Testis (tissue), 3 donors: ENCODE measurements around the gene PACS1. TPM values are rescaled to one million over a fixed set of nuclear protein-coding genes. Genes with fewer than 3 reads are reported as not detected.
A peak's percentile ranks its signal among the peaks of the same experiment; 100 is the strongest.
"Not testable (repeated sequence)": the region's sequence is repeated elsewhere in the genome, so short reads cannot be mapped to it uniquely, and the experiment has no call there.

ENCODE experiments used
- DNase-seq: peaks from one replicate; pipeline ENCODE4 v3.0.0-alpha.2; 2019
- H3K27ac ChIP-seq, 2 donors: fragments of 200-600 bp; sonication (generic); one replicate each; pipeline ENCODE4 v1.5.1; 2019
- H3K27me3 ChIP-seq: fragments of 200-600 bp; sonication (generic); one replicate; pipeline ENCODE4 v1.5.1; 2019
- H3K36me3 ChIP-seq: fragments of 200-600 bp; sonication (generic); one replicate; pipeline ENCODE4 v1.5.1; 2017; ENCODE audit warnings: low read depth; ENCODE audit errors: missing control alignments
- H3K4me1 ChIP-seq: fragments of 200-600 bp; sonication (generic); one replicate; pipeline ENCODE4 v1.5.1; 2019
- H3K4me3 ChIP-seq, 2 donors: fragments of 200-600 bp; sonication (generic); one replicate each; pipeline ENCODE4 v1.5.1; 2017 to 2019
- H3K9me3 ChIP-seq: fragments of 200-600 bp; sonication (generic); one replicate; pipeline ENCODE4 v1.5.1; 2017
- CTCF ChIP-seq, 3 experiments: fragments of 450-650 bp in 2 of 3; fragments of 200-600 bp in 1 of 3; sonication (generic) in 1 of 3; IDR thresholded peaks; one replicate each; pipeline ENCODE4 v1.5.1; 2016 to 2019; ENCODE audit warnings: antibody characterized with exemption in 3 of 3, mild to moderate bottlenecking in 2 of 3, moderate library complexity in 1 of 3
- POLR2A ChIP-seq: fragments of 450-650 bp; IDR thresholded peaks from one replicate; pipeline ENCODE4 v1.6.1; 2017; ENCODE audit warnings: antibody characterized with exemption, mild to moderate bottlenecking, moderate library complexity
- WGBS, 2 donors: methylation state at CpG; one replicate each; pipeline ENCODE4 v1.1.5; 2018; 5-methylcytosine and 5-hydroxymethylcytosine counted together
- intact Hi-C: fragments of 100-400 bp; cut with DNase I; formaldehyde crosslinking; loops from one replicate; pipeline ENCODE4 v1.15.1; 2023; ENCODE audit warnings: low total_unique reads
- polyA plus RNA-seq: library from polyadenylated mRNA; stranded (reverse); fragments of 350-450 nt; fragmentation: Illumina TruSeq; extraction: RNeasy Lipid Tissue Mini Kit (QIAGEN cat#74804); gene quantifications from one replicate; pipeline ENCODE4 v1.2.3, GENCODE V29; 2014; ENCODE audit warnings: low read depth, low replicate concordance; ENCODE audit not compliant: insufficient read depth
- total RNA-seq, 2 donors: library from RNA; depleted of rRNA; stranded (reverse); fragments of >200 nt; gene quantifications; one replicate each; pipeline ENCODE4 v1.2.3, GENCODE V29; 2016

PACS1 gene
- total and polyA plus RNA-seq, 3 donors from 2014 or later = 111 to 131 (median 130) TPM

GRCh38 chr11:66112601-66113499 lies 42.8 kb downstream of the PACS1 start:
- no peak overlapping the region for H3K27ac ChIP-seq
- peaks cover 14% of the 10 kb centered on the region for H3K4me1 ChIP-seq
- H3K4me3 ChIP-seq = no peak overlapping the region
- H3K9me3 ChIP-seq = no peaks in the 10 kb centered on the region
- DNase-seq = no peak
- no peaks in the 10 kb centered on the region for H3K27me3 ChIP-seq
- TF ChIP-seq POLR2A (no peak), CTCF (IDR thresholded peaks at IDR 0.05) (no peak)
- 24 to 33% methylated on average over 3 of the region's 3 CpGs for WGBS, 2 donors
- H3K36me3 ChIP-seq = no peaks in the 10 kb centered on the region
- intact Hi-C loops = no loop called here

DNA sequence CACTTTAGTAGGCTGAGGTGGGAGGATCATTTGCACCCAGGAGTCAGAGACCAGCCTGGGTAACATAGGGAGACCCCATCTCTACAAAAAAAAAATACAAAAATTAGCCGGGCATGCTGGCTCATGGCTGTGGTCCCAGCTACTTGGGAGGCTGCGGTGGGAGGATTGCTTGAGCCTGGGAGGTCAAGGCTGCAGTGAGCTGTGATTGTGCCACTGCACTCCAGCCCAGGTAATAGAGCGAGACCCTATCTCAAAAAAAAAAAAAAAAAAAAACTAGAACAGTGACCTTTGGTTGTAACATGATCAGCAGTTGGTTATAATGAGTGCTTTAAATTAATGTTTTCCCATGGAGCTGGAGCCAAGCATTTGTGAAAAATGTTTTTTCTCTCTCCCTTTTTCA lies 44.9 kb downstream of the PACS1 start:
- WGBS, 2 donors = 58 to 66% methylated on average over 3 of the region's 3 CpGs

DNA sequence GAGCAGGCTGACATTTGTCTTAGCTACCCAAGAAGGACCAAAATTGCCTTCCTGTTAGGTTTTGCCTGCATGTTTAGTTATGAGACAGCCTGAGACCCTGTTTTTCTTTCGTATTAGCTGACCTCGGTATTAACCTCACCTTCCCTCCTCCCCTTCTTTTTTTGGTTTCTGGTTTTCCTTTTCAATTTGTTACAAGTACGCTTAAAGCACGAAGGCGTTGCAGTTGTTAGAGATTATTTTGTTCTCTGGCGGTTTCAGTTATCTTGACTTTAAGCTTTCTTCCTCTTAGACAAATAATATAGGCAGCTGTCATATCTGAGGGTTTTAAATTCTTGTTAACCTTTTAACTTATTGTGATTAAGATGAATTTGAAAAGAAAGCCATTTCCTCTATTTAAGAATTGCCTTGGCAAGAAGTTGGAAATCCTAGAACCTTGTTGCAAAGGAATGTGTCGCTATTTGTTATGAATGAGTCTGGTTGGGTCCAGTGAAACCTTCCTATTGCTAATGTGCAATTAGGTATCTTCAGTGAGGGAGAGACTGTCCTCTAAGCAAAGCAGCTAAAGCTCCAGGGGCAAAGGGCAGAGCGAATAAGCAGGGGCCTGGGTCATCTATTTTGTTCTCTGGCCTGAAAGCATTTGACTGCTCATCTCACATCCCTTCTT lies 45.7 kb downstream of the PACS1 start:
- intact Hi-C loops = no loop called here
- H3K4me3 ChIP-seq = no peak overlapping the region
- no peak for TF ChIP-seq CTCF (IDR thresholded peaks at IDR 0.05)
- TF ChIP-seq POLR2A = no peak
- no peaks in the 10 kb centered on the region for H3K9me3 ChIP-seq
- DNase-seq = no peak
- H3K27ac ChIP-seq = peak overlapping the region in 1 of 2 donors; percentile 1
- WGBS, 2 donors = 58 to 59% methylated on average over 8 of the region's 8 CpGs
- no peaks in the 10 kb centered on the region for H3K36me3 ChIP-seq
- no peaks in the 10 kb centered on the region for H3K27me3 ChIP-seq
- peaks cover 28% of the 10 kb centered on the region for H3K4me1 ChIP-seq

More for the DNA sequence above, 44.9 kb downstream of the PACS1 start:
- DNase-seq, H3K36me3 ChIP-seq, H3K9me3 ChIP-seq, H3K27ac ChIP-seq, H3K4me3 ChIP-seq, H3K27me3 ChIP-seq, intact Hi-C loops: not testable (repeated sequence)
- peaks cover 28% of the 10 kb centered on the region for H3K4me1 ChIP-seq

GRCh38 chr11:66116576-66117361 lies 46.7 kb downstream of the PACS1 start:
- Histone ChIP-seq H3K4me3 (no peak overlapping the region), H3K36me3 (no peaks in the 10 kb centered on the region), H3K27me3 (no peaks in the 10 kb centered on the region), H3K27ac (peak overlapping the region in 1 of 2 donors; percentile 1), H3K4me1 (peaks cover 28% of the 10 kb centered on the region), H3K9me3 (no peaks in the 10 kb centered on the region)
- intact Hi-C loops = no loop called here
- TF ChIP-seq POLR2A (no peak), CTCF (IDR thresholded peaks at IDR 0.05) (no peak)
- DNase-seq = no peak
- WGBS, 2 donors = 71 to 77% methylated on average over 7 of the region's 7 CpGs

DNA sequence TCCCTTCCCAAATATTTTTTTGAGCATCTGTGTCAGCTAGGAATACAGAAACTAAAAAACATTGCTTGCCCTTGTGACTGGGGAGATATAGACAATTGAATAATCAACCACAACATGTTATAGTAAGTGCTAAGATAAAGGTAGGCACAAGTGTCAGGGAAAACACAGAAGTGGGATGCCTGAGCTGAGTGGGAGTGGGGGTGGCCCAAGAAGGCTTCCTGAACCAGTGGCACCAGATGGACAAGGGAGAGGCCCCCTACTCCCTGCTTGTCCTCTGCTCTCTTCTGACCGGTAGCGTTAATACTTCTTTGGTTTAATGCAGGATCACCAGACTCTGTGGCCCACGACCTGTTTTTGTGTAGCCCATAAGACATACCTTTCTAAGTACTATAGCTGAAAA lies 48.8 kb downstream of the PACS1 start:
- no peaks in the 10 kb centered on the region for H3K36me3 ChIP-seq
- no peaks in the 10 kb centered on the region for H3K27me3 ChIP-seq
- no peak for DNase-seq
- H3K4me3 ChIP-seq = no peak overlapping the region
- H3K9me3 ChIP-seq = no peaks in the 10 kb centered on the region
- TF ChIP-seq POLR2A (no peak), CTCF (IDR thresholded peaks at IDR 0.05) (no peak)
- H3K27ac ChIP-seq = peak overlapping the region; percentile 50 to 56
- peaks cover 18% of the 10 kb centered on the region for H3K4me1 ChIP-seq
- intact Hi-C loops = no loop called here
- 73 to 98% methylated on average over 3 of the region's 3 CpGs for WGBS, 2 donors
